ENCODE measurements around the gene DEF6. TPM values are rescaled to one million over a fixed set of nuclear protein-coding genes. Genes with fewer than 3 reads are reported as not detected.

DEF6 gene, protein sequence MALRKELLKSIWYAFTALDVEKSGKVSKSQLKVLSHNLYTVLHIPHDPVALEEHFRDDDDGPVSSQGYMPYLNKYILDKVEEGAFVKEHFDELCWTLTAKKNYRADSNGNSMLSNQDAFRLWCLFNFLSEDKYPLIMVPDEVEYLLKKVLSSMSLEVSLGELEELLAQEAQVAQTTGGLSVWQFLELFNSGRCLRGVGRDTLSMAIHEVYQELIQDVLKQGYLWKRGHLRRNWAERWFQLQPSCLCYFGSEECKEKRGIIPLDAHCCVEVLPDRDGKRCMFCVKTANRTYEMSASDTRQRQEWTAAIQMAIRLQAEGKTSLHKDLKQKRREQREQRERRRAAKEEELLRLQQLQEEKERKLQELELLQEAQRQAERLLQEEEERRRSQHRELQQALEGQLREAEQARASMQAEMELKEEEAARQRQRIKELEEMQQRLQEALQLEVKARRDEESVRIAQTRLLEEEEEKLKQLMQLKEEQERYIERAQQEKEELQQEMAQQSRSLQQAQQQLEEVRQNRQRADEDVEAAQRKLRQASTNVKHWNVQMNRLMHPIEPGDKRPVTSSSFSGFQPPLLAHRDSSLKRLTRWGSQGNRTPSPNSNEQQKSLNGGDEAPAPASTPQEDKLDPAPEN
- total RNA-seq = 4.2 and 6.0 TPM in 2 replicates

- peak; percentile 48 for TF ChIP-seq CTCF (conservative IDR thresholded peaks at IDR 0.05; ENCODE audit: low read depth, low read length)
- H3K4me3 ChIP-seq (ENCODE audit: low read depth, low read length) = peak within 1 kb of the TSS; percentile 16
- DNase-seq (ENCODE audit: low read depth) = no peak
These were observed at the start of gene DEF6 for GRCh38 chr6:35297601-35298481. DEF6 (plus strand) TSS chr6:35297818; CDS start chr6:35297857, 39 bp downstream.

- no peak for TF ChIP-seq CTCF (conservative IDR thresholded peaks at IDR 0.05; ENCODE audit: low read depth, low read length)
- DNase-seq (ENCODE audit: low read depth) = no peak
These were observed 49.3 kb upstream of the DEF6 start for GRCh38 chr6:35248300-35248699.

GRCh38 chr6:35248965-35249364, 48.7 kb upstream of the DEF6 start:
- H3K4me3 ChIP-seq (ENCODE audit: low read depth, low read length) = no peak overlapping the region
- no peak for DNase-seq (ENCODE audit: low read depth)
- TF ChIP-seq CTCF (conservative IDR thresholded peaks at IDR 0.05; ENCODE audit: low read depth, low read length) = no peak

More at GRCh38 chr6:35248300-35248699, 49.3 kb upstream of the DEF6 start:
- H3K4me3 ChIP-seq (ENCODE audit: low read depth, low read length) = no peak overlapping the region

GRCh38 chr6:35251949-35252348, 45.7 kb upstream of the DEF6 start:
- DNase-seq (ENCODE audit: low read depth) = no peak
- TF ChIP-seq CTCF (conservative IDR thresholded peaks at IDR 0.05; ENCODE audit: low read depth, low read length) = no peak
- H3K4me3 ChIP-seq (ENCODE audit: low read depth, low read length) = no peak overlapping the region

DNA sequence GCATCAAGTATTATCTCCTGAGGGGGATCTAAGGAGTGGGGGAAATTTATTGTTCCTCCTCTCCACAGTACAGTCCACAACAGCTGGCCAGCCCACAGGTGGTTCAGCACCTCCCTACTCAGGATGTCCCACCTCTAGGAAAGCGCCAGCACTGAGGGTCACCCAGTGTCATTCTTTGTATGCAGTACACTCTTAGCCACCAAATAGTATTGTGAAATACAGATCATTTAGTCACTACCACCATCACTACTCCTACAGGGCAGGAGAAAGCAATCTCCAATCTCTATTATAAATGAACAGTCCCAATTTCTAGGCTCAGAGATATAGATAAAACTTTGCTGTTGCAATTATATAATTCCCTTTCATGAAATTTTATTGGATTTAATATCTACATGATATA, 44.4 kb upstream of the DEF6 start:
- H3K4me3 ChIP-seq (ENCODE audit: low read depth, low read length) = no peak overlapping the region
- TF ChIP-seq CTCF (conservative IDR thresholded peaks at IDR 0.05; ENCODE audit: low read depth, low read length) = no peak
- no peak for DNase-seq (ENCODE audit: low read depth)

- peak overlapping the region; percentile 76 for H3K4me3 ChIP-seq (ENCODE audit: low read depth, low read length)
- no peak for DNase-seq (ENCODE audit: low read depth)
- TF ChIP-seq CTCF (conservative IDR thresholded peaks at IDR 0.05; ENCODE audit: low read depth, low read length) = no peak
These were observed 39.3 kb upstream of the DEF6 start for GRCh38 chr6:35258336-35258735.

All from epithelial cell of proximal tubule (primary cell).